IPS-NIHi11 (cell line): Measurements from ENCODE around the gene DDX42.

Source experiments
- DNase-seq: peaks from one replicate; pipeline ENCODE4 v3.0.0; 2012; ENCODE audit warnings: mixed read lengths, low spot score

The DDX42 gene

GRCh38 chr17:63821804-63822203 is 47.8 kb downstream of the DDX42 start:
- no peak for DNase-seq

GRCh38 chr17:63822537-63822936 is 48.6 kb downstream of the DDX42 start:
- DNase-seq = no peak

GRCh38 chr17:63823659-63824331 is 49.8 kb downstream of the DDX42 start:
- no peak for DNase-seq

GRCh38 chr17:63824362-63824761 is 50.4 kb downstream of the DDX42 start:
- DNase-seq = no peak

- no peak for DNase-seq
Measured at GRCh38 chr17:63826468-63827001, 52.6 kb downstream of the DDX42 start.

- peak; percentile 90 for DNase-seq
Measured at GRCh38 chr17:63827002-63827800, 53.2 kb downstream of the DDX42 start, which contains the start of the genes FTSJ3 and PSMC5. FTSJ3 (minus strand) TSS chr17:63827663; CDS start chr17:63826902, 761 bp downstream. PSMC5 (plus strand) TSS chr17:63827431; CDS start chr17:63827491, 60 bp downstream.

- no peak for DNase-seq
Measured at GRCh38 chr17:63827801-63828221, 53.8 kb downstream of the DDX42 start.

GRCh38 chr17:63828936-63829335 is 55.0 kb downstream of the DDX42 start:
- DNase-seq = no peak

GRCh38 chr17:63830278-63830677 is 56.3 kb downstream of the DDX42 start:
- DNase-seq = no peak

- no peak for DNase-seq
Measured at GRCh38 chr17:63830904-63831491, 57.0 kb downstream of the DDX42 start.

- no peak for DNase-seq
Measured at GRCh38 chr17:63831505-63831904, 57.5 kb downstream of the DDX42 start.

- no peak for DNase-seq
Measured at GRCh38 chr17:63832014-63832413, 58.0 kb downstream of the DDX42 start.

GRCh38 chr17:63832455-63832854 is 58.5 kb downstream of the DDX42 start:
- no peak for DNase-seq

GRCh38 chr17:63833026-63833740 is 59.2 kb downstream of the DDX42 start:
- DNase-seq = no peak

- DNase-seq = no peak
Measured at GRCh38 chr17:63833741-63834373, 59.9 kb downstream of the DDX42 start.

- DNase-seq = peak; percentile 77
Measured at GRCh38 chr17:63834431-63835166, 60.6 kb downstream of the DDX42 start.

- no peak for DNase-seq
Measured at GRCh38 chr17:63835167-63835720, 61.3 kb downstream of the DDX42 start.

- no peak for DNase-seq
Measured at GRCh38 chr17:63836811-63837210, 62.8 kb downstream of the DDX42 start.

GRCh38 chr17:63837480-63837879 is 63.5 kb downstream of the DDX42 start:
- no peak for DNase-seq

GRCh38 chr17:63837962-63838600 is 64.1 kb downstream of the DDX42 start:
- DNase-seq = no peak
